HepG2 (cell line): ENCODE results near the gene FAM20A. TPM values are rescaled to one million over a fixed set of nuclear protein-coding genes. Genes with fewer than 3 reads are reported as not detected.
A peak's percentile ranks its signal among the peaks of the same experiment; 100 is the strongest.

Source experiments
- ATAC-seq: fragments of 200-7000 bp; cut with Tn5 transposase; 3 replicates; pipeline ENCODE4 v1.9.1; 2020; ENCODE audit warnings: mild to moderate bottlenecking, moderate library complexity
- BruUV-seq: library from RNA; stranded (reverse); fragments of 400-500 nt; replicated peaks from 2 replicates; lab custom pipeline; 2021; lab: Mats Ljungman, UMichigan
- CTCF ChIA-PET: fragments of 300-600 bp; formaldehyde crosslinking; extraction: SDS; loops from one replicate; lab custom pipeline; 2021; ENCODE audit warnings: low total read pairs, inconsistent platforms, low intra/inter-chr PET ratio; lab: Yijun Ruan, JAX
- POLR2A ChIA-PET: fragments of 350-600 bp; sonication (Branson Sonifier 250); formaldehyde crosslinking; loops from one replicate; lab custom pipeline; 2020; ENCODE audit warnings: antibody characterized with exemption, inconsistent platforms; lab: Yijun Ruan, JAX
- DNase-seq: peaks from one replicate; pipeline ENCODE4 v3.0.0-alpha.2; 2015; ENCODE audit warnings: low spot score
- FAIRE-seq: peaks from 3 replicates; lab custom pipeline; 2011; peaks lifted over from hg19 to GRCh38; lab: Jason Lieb, UNC
- H2AFZ ChIP-seq: one replicate; pipeline ENCODE4 v1.6.1; 2011; ENCODE audit warnings: low read length, inconsistent platforms
- H3K27ac ChIP-seq: fragments of 300-600 bp; 3 replicates; pipeline ENCODE4 v1.8.0; 2011; ENCODE audit warnings: mixed run types, mild to moderate bottlenecking, mixed read lengths, low read length, inconsistent platforms; ENCODE audit not compliant: insufficient read depth; ENCODE audit errors: extremely low read length
- H3K27me3 ChIP-seq, 2 experiments: fragments of 200-600 bp in 1 of 2; 2 replicates in 1 of 2; 3 replicates in 1 of 2; pipeline versions ENCODE4 v1.6.0 to v1.8.0; 2011; ENCODE audit warnings: low read length in 2 of 2, mild to moderate bottlenecking in 2 of 2, moderate library complexity in 2 of 2, inconsistent platforms in 1 of 2; ENCODE audit not compliant: insufficient read depth in 2 of 2, control insufficient read depth in 1 of 2
- H3K36me3 ChIP-seq, 2 experiments: fragments of 200-600 bp in 1 of 2; replicated peaks in 1 of 2; 2 replicates in 1 of 2; 3 replicates in 1 of 2; pipeline versions ENCODE4 v1.5.1 to v1.8.0; 2011; ENCODE audit warnings: low read length in 2 of 2, inconsistent platforms in 1 of 2; ENCODE audit not compliant: insufficient read depth in 2 of 2, control insufficient read depth in 1 of 2
- H3K4me1 ChIP-seq: 2 replicates; pipeline ENCODE4 v1.5.1; 2012; ENCODE audit warnings: low read length, inconsistent platforms; ENCODE audit not compliant: insufficient read depth
- H3K4me2 ChIP-seq: 2 replicates; pipeline ENCODE4 v1.6.0; 2011; ENCODE audit warnings: low read depth, low read length, inconsistent platforms
- H3K4me3 ChIP-seq, 3 experiments: fragments of 200-600 bp in 1 of 3; sonication (generic), shearing (Covaris generic) in 1 of 3; replicated peaks in 1 of 3; 2 replicates each; pipeline ENCODE4 v1.5.1; 2011 to 2016; ENCODE audit warnings: low read length in 3 of 3, inconsistent platforms in 2 of 3, low read depth in 2 of 3, mild to moderate bottlenecking in 2 of 3, control low read depth in 1 of 3, mixed read lengths in 1 of 3; ENCODE audit not compliant: insufficient read depth in 1 of 3
- H3K79me2 ChIP-seq: one replicate; pipeline ENCODE4 v1.6.1; 2011; ENCODE audit warnings: low read length, inconsistent platforms; ENCODE audit not compliant: insufficient read depth
- H3K9ac ChIP-seq: 2 replicates; pipeline ENCODE4 v1.6.0; 2011; ENCODE audit warnings: mild to moderate bottlenecking, low read depth, low read length, inconsistent platforms; ENCODE audit not compliant: insufficient read depth
- H3K9me3 ChIP-seq: 2 replicates; pipeline ENCODE4 v1.5.1; 2012; ENCODE audit warnings: mild to moderate bottlenecking, low read length
- H4K20me1 ChIP-seq: 2 replicates; pipeline ENCODE4 v1.6.0; 2011; ENCODE audit warnings: inconsistent platforms, mild to moderate bottlenecking, low read length, moderate library complexity; ENCODE audit not compliant: insufficient read depth
- AKAP8 ChIP-seq: sonication (generic); formaldehyde crosslinking; IDR thresholded peaks from 2 replicates; pipeline ENCODE4 v1.5.1; 2020; ENCODE audit warnings: mild to moderate bottlenecking, missing genetic modification reagents
- ARNT ChIP-seq: fragments of 450-650 bp; IDR thresholded peaks from 2 replicates; pipeline ENCODE4 v1.6.1; 2017
- CAMTA2 ChIP-seq: sonication (generic); formaldehyde crosslinking; IDR thresholded peaks from 2 replicates; pipeline ENCODE4 v1.4.0; 2020; ENCODE audit warnings: mild to moderate bottlenecking, missing genetic modification reagents, borderline replicate concordance
- JDP2 ChIP-seq: sonication (generic); formaldehyde crosslinking; IDR thresholded peaks from 2 replicates; pipeline ENCODE4 v1.8.1; 2022; ENCODE audit warnings: missing genetic modification reagents, borderline replicate concordance
- MLLT10 ChIP-seq: sonication (generic); formaldehyde crosslinking; IDR thresholded peaks from 2 replicates; pipeline ENCODE4 v1.4.0; 2020; ENCODE audit warnings: missing genetic modification reagents
- NFE2 ChIP-seq: sonication (generic); formaldehyde crosslinking; IDR thresholded peaks from 2 replicates; pipeline ENCODE4 v1.4.0; 2020; ENCODE audit warnings: missing genetic modification reagents
- SNAI1 ChIP-seq: sonication (generic); formaldehyde crosslinking; IDR thresholded peaks from 2 replicates; pipeline ENCODE4 v1.5.0; 2020; ENCODE audit warnings: mild to moderate bottlenecking, missing genetic modification reagents, borderline replicate concordance
- SOX5 ChIP-seq: IDR thresholded peaks from 2 replicates; pipeline ENCODE4 v1.6.1; 2016; ENCODE audit warnings: borderline replicate concordance
- SP1 ChIP-seq, 2 experiments: fragments of 450-650 bp in 1 of 2; sonication (generic) in 1 of 2; formaldehyde crosslinking in 1 of 2; IDR thresholded peaks; 2 replicates each; pipeline versions ENCODE4 v1.4.0 to v1.6.1; 2016 to 2020; ENCODE audit warnings: missing genetic modification reagents in 1 of 2
- SUZ12 ChIP-seq: fragments of 150-350 bp; IDR thresholded peaks from 2 replicates; pipeline ENCODE4 v1.6.1; 2014; ENCODE audit warnings: low read depth, low read length
- TEAD2 ChIP-seq: sonication (generic); formaldehyde crosslinking; IDR thresholded peaks from 2 replicates; pipeline ENCODE4 v1.9.0; 2021; ENCODE audit warnings: missing genetic modification reagents
- TEAD3 ChIP-seq: optimal IDR thresholded peaks from 2 replicates; pipeline ENCODE3; 2016; ENCODE audit warnings: borderline replicate concordance
- ZC3H13 ChIP-seq: sonication (generic); formaldehyde crosslinking; IDR thresholded peaks from 2 replicates; pipeline ENCODE4 v1.8.1; 2023; ENCODE audit warnings: mild to moderate bottlenecking, missing genetic modification reagents, moderate library complexity
- ZFAT ChIP-seq: sonication (generic); formaldehyde crosslinking; conservative IDR thresholded peaks from 2 replicates; pipeline ENCODE4 v1.8.1; 2023; ENCODE audit warnings: missing genetic modification reagents, inconsistent platforms
- ZKSCAN1 ChIP-seq: fragments of 150-350 bp; IDR thresholded peaks from 2 replicates; pipeline ENCODE4 v1.6.1; 2014; ENCODE audit warnings: low read length
- ZNF432 ChIP-seq: sonication (generic); formaldehyde crosslinking; IDR thresholded peaks from 2 replicates; pipeline ENCODE4 v1.5.0; 2020; ENCODE audit warnings: missing genetic modification reagents, mild to moderate bottlenecking, borderline replicate concordance
- ZNF468 ChIP-seq: sonication (generic); formaldehyde crosslinking; IDR thresholded peaks from 2 replicates; pipeline ENCODE4 v1.8.0; 2022; ENCODE audit warnings: mild to moderate bottlenecking, moderate library complexity, missing genetic modification reagents
- ZNF501 ChIP-seq: sonication (generic); formaldehyde crosslinking; IDR thresholded peaks from 2 replicates; pipeline ENCODE4 v1.5.1; 2020; ENCODE audit warnings: mild to moderate bottlenecking, moderate library complexity, missing genetic modification reagents
- whole genome bisulfite sequencing: methylation state at CpG from one replicate; pipeline ENCODE4 v1.1.6; 2017; ENCODE audit warnings: low lambda C conversion rate; 5-methylcytosine and 5-hydroxymethylcytosine counted together
- in situ Hi-C: cut with HindIII; loops from 2 replicates; pipeline ENCODE4 v1.10.0; 2017; ENCODE audit warnings: low pct_unique_long_range_greater_than_20kb; ENCODE audit not compliant: extremely low pct_ligation_motif_present
- intact Hi-C: fragments of 100-400 bp; cut with micrococcal nuclease; formaldehyde crosslinking; loops from one replicate; pipeline ENCODE4 v1.10.0; 2022; ENCODE audit not compliant: unreplicated experiment
- polyA plus RNA-seq, 8 experiments: library from polyadenylated mRNA; depleted of rRNA in 3 of 8; stranded (reverse) in 7 of 8; unstranded in 1 of 8; fragments of >200 nt; fragmentation: Illumina TruSeq in 4 of 8; extraction: Trizol in 4 of 8; gene quantifications; 2 replicates each; pipeline versions ENCODE4 v1.2.1 to v1.2.3, GENCODE V29; 2011 to 2016; ENCODE audit warnings: low read depth in 4 of 8, missing spikeins in 1 of 8, mixed read lengths in 1 of 8; ENCODE audit not compliant: insufficient read depth in 1 of 8
- total RNA-seq, 5 experiments: library from RNA; depleted of rRNA; stranded (reverse); fragments of >200 nt; fragmentation: Illumina TruSeq; extraction: Trizol; gene quantifications; 2 replicates each; pipeline ENCODE4 v1.2.3, GENCODE V29; 2016; ENCODE audit warnings: low read depth in 1 of 5
- TF ChIP-seq, protein P1 (sequence below): sonication (generic); formaldehyde crosslinking; conservative IDR thresholded peaks from 2 replicates; pipeline ENCODE4 v1.8.0; 2022; ENCODE audit warnings: low read depth, missing genetic modification reagents

Gene FAM20A
- total and polyA plus RNA-seq, 2 of the 13 experiments (the other 11 are each of a cell fraction or from before 2014, with no cell fraction given): 9.3 to 20.7 TPM

DNA sequence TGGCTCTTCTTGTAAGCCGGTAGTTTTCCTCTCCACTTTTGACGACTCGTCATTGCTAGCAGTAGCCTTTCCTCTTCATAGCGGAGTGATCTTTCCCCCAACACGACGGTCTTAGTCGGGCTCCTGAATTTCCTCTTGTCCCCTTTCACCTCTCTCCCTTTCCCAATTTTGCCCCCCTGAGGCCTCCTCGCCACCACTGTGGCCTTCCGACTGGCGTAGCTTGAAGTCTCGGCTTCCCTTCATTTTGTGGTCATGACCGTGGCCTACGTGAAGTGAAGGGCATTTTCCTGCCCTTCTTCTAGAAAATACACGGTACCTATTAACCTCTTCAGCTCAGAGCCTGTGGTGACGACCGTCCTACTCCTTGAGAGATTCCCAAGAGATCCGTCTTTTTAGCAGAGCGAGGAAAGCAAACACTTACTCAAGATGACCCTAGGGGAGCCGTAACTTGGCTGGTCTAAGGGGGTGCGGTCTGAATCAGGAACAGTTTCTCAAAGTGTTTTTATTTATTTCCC, 88.2 kb downstream of the FAM20A start (continued):
- TF ChIP-seq SNAI1 (CRISPR knock-in tag): 0 out of 2 replicates have a peak, but pooled peaks have one; percentile 82
- TF ChIP-seq SUZ12: no peak
- no peak for TF ChIP-seq TEAD2 (CRISPR knock-in tag)
- peak; percentile 23 for TF ChIP-seq TEAD3 (CRISPR knock-in tag)
- no peak for TF ChIP-seq AKAP8 (CRISPR knock-in tag)
- TF ChIP-seq ZC3H13 (CRISPR knock-in tag): peak; percentile 11
- 0 out of 2 replicates have a peak, but pooled peaks have one; percentile 14 for TF ChIP-seq SOX5 (CRISPR knock-in tag)
- TF ChIP-seq ZNF432 (CRISPR knock-in tag): no peak

DNA sequence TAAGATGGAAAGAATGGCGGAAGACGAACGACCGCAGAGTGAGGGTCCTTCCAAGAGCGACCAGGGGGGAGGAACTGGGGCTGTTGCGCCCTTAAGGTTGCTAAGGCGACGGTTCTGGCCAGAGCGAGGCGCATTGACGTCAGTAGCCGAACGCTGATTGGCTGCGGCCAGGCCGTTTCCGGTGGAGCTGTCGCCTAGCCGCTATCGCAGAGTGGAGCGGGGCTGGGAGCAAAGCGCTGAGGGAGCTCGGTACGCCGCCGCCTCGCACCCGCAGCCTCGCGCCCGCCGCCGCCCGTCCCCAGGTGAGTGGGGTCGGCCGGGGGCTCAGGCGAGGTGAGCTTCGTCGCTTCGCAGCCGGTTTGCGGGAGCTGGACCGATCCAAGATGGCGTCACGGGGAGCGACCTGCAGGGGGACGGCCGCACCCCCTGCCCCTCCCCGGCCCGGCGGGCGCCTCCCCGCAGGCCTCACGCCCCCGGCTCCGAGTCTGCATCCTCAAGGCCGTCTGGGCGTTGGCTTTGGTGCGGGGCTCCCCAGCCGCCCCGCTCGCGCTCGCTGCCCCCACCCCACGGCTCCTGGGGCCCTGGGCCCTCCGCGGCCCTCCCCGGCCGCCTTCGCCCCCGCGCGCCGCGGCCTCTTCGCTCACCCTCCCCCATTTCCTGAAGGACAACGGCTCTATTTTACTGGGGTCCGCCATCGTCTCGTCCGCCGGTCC, 88.8 kb downstream of the FAM20A start, which contains the start of gene PRKAR1A:
Gene PRKAR1A (plus strand): TSS at position 184 of the 713 bp plus-strand sequence. CDS start 2,970 bp downstream, outside the sequence.
- Histone ChIP-seq H3K79me2 (peaks cover 51% of the 10 kb centered on the region), H3K4me3 (peak within 1 kb of the TSS; percentile 91 to 95 (median 91)), H3K27ac (peak within 1 kb of the TSS; percentile 91), H4K20me1 (peaks cover 30% of the 10 kb centered on the region), H3K9me3 (no peaks in the 10 kb centered on the region), H3K4me1 (peaks cover 75% of the 10 kb centered on the region), H3K4me2 (peak within 1 kb of the TSS; percentile 86), H3K9ac (peak within 1 kb of the TSS; percentile 94), H3K27me3 (no peaks in the 10 kb centered on the region; a peak in 1 of 5 replicates), H2AFZ (peak within 1 kb of the TSS; percentile 15), H3K36me3 (peaks cover 7 to 19% of the 10 kb centered on the region in 2 experiments)
- FAIRE-seq: no peak
- no TSS peak for BruUV-seq
- POLR2A ChIA-PET: interaction anchor here (0.7 to 4.3 kb wide), 19 partner anchors 11 to 493 kb away, joined by 3 to 25 read pairs (median 6); partner anchors contain the start of genes AMZ2 and WIPI1
- in situ Hi-C loops: no loop called here
- peak; percentile 88 for ATAC-seq
- DNase-seq: peak; percentile 92
- CTCF ChIA-PET: no interaction called here
- intact Hi-C loops: loop anchor here (2.0 kb wide), 2 partner anchors 38 to 88 kb away; partner anchors contain the start of gene FAM20A
- 2% methylated on average over 61 of the region's 81 CpGs for WGBS
- TF ChIP-seq ZNF468 (CRISPR knock-in tag): peak; percentile 71; the same call in 1 of the 2 replicates
- TF ChIP-seq, protein P1, sequence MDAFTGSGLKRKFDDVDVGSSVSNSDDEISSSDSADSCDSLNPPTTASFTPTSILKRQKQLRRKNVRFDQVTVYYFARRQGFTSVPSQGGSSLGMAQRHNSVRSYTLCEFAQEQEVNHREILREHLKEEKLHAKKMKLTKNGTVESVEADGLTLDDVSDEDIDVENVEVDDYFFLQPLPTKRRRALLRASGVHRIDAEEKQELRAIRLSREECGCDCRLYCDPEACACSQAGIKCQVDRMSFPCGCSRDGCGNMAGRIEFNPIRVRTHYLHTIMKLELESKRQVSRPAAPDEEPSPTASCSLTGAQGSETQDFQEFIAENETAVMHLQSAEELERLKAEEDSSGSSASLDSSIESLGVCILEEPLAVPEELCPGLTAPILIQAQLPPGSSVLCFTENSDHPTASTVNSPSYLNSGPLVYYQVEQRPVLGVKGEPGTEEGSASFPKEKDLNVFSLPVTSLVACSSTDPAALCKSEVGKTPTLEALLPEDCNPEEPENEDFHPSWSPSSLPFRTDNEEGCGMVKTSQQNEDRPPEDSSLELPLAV: no peak
- no peak for TF ChIP-seq ARNT
- TF ChIP-seq ZFAT (CRISPR knock-in tag): no peak
- no peak for TF ChIP-seq MLLT10 (CRISPR knock-in tag)
- TF ChIP-seq NFE2 (CRISPR knock-in tag): no peak
- no peak for TF ChIP-seq ZNF501
- TF ChIP-seq SP1 (IDR thresholded peaks at IDR 0.05): no peak
- no peak; the same call in 1 of the 2 replicates for TF ChIP-seq SP1 (CRISPR knock-in tag; IDR thresholded peaks at IDR 0.05)
- TF ChIP-seq CAMTA2 (CRISPR knock-in tag): peak; percentile 6; the same call in 1 of the 2 replicates
- TF ChIP-seq JDP2 (CRISPR knock-in tag): no peak
- TF ChIP-seq ZKSCAN1: no peak
